Stimulated activated CD8-positive, alpha-beta memory T cell treated with anti-CD3 and anti-CD28 coated beads, Interleukin-7, amount 100 ng/mL, for 1 hour (primary cell): Measurements from ENCODE around the gene MGRN1.

Experiments
- DNase-seq, 2 donors: peaks; one replicate each; pipeline ENCODE4 v3.0.0-alpha.2; 2020; ENCODE audit warnings: low read depth in 2 of 2

Gene MGRN1

GRCh38 chr16:4604401-4604800 lies 20.2 kb upstream of the MGRN1 start:
- DNase-seq, result no peak

GRCh38 chr16:4606354-4606753 lies 18.3 kb upstream of the MGRN1 start:
- no peak for DNase-seq

DNA sequence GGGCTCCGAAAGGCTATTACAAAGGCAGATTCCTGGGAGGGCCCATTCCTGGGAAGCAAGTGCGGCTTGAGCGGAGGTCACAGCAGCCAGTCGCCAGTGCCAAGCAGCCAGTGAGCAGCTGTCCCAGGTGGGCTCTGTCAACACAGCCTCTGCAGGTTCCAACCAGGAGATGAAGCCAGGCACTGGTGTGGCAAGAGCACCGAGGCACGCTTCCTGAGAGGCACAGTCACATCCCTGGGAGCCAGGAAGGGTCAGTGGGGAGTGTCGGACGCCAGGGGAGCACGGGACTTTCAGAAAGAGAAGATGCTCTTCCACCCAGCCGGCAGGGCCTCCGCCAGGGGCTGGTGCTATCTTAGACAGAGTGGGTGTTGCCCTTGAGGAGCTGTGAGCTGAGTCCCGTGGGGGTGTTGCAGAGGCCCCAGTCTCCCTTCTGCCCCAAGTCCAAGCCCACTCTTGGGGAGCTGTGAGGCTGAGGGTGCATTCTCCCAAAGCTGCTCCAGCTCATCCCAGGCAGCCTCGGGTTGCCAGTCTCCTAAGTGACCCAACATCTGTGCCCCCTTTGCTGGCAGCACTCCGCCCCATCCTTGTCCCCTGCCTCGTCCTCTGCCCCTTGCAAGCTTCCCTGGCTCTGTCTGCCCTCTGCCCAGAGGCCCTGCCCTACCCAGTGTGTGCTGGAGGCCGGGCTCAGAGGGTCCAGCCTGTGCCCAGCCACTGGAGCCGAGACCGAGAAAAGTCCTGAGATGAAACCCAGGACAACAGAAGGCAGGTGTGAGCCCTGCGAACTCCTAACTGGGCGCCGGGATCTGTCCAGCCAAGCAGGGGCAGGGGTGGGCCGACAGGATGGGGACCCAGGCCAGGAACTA lies 16.6 kb upstream of the MGRN1 start:
- DNase-seq, result no peak

DNA sequence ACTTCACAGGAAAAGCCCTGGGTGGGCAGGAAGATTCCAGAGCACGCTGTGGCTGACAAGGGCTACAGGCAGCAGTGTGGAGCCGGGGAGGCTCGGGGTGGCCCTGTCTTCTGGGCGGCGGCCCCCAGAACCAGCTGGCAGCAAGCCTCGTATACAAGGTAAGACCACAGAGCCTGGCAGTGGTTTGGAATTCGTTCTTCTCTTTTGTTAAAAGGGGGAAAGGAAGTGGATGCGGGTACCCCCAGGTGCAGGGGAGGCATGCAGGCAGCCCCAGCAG lies 16.0 kb upstream of the MGRN1 start:
- no peak for DNase-seq

- no peak for DNase-seq
These were observed 15.2 kb upstream of the MGRN1 start for GRCh38 chr16:4609200-4610010.

DNA sequence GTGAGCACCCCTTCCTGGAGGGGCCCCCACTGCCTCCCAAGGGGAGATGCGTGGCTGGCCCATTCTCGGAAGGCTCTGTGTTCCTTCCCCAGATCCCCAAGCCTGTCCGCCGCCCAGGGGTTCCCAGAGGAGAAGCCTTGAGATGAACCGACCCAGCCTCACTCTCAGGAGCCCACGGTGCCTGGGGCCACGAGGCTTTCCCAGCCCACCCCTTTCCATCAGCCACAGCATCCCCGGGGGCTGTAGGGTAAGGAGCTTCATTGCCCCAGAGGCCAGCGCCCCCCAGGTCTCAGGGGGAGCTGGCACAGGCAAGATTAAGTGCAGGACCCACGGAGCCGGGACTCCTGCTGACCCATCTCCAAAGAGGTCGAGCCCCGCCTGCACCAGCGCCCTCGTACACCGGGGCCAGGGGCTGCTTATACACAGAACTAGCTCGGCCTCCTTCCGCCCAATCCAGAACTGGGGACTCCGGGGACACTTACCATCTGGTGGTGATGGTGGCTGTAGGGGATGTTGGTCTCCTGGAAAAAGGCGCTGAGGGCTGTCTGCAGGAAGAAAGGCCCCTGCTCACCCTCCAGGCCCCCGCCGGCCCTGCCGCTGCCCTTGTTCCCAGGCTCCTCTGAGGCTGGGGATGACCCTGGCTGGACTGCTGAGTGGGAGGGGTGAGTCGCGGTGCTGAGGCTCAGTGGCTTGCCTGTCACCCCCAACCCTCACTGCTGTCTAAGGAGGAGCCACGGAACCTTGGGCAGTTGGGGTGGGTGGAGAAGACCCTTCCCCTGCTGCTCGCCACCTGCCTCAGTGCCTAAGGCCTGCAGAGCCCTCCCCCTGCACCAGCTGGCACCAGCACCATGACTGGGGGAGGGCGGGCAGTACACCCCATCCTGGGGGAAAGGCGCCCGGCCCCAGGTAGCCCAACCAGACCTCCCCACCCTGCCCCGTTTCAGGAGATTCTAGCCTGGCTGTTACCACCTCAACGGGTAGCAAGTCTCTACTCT lies 14.3 kb upstream of the MGRN1 start:
- DNase-seq, result no peak

GRCh38 chr16:4611337-4612021 lies 13.1 kb upstream of the MGRN1 start:
- DNase-seq, result no peak

DNA sequence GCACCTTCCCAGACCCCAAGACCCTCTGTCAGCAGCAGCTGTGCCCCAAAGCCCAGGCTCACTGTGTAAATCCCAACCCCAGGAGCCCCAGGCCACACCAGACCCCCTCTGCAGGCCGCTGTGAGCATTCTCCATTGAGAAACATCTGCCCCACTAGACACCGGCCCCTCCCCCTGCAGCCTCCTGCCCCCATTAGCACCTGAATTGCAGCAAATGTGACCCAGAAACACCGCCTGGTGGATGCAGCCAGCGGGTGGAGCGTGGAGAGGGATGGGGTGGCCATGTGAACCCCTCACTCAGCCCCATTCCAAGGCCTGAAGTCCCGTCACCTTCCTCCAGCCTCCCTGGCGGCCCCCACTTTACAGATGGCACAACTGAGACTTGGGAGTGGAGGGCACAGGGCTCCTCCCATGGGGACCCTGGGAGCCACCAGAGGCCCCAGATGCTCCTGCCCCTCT lies 12.1 kb upstream of the MGRN1 start:
- DNase-seq, result no peak

DNA sequence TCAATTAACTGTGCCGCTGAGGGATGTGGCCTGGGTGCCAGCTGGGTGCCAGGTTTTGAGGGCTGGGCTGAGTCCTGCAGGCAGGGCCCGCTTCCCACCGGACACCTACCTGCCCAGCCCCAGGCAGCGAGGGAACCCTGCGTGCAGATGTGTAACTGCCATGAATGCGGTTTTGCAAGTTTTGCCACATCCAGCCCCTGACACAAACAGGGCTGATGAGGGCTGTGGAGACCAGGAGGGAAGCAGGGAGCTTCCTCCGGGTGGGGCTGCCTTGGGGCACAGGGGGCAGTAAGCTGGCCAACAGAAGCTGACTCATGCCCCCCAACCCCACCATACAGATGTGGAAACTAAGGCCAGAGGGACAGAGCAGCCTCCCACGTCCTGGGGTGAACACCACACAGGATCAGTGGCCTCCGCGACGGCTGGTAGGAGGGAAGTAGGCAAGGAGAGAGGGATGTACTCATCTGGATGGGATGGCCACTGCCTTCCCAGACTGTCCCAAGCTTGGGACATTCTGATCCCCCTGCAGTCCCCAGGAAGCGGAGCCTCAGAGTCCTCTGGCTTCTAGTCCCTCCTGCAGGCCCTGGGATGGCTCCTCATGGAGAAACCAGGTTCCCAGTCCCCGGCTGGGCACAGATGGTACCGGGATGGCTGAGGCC lies 11.5 kb upstream of the MGRN1 start:
- DNase-seq, result no peak

DNA sequence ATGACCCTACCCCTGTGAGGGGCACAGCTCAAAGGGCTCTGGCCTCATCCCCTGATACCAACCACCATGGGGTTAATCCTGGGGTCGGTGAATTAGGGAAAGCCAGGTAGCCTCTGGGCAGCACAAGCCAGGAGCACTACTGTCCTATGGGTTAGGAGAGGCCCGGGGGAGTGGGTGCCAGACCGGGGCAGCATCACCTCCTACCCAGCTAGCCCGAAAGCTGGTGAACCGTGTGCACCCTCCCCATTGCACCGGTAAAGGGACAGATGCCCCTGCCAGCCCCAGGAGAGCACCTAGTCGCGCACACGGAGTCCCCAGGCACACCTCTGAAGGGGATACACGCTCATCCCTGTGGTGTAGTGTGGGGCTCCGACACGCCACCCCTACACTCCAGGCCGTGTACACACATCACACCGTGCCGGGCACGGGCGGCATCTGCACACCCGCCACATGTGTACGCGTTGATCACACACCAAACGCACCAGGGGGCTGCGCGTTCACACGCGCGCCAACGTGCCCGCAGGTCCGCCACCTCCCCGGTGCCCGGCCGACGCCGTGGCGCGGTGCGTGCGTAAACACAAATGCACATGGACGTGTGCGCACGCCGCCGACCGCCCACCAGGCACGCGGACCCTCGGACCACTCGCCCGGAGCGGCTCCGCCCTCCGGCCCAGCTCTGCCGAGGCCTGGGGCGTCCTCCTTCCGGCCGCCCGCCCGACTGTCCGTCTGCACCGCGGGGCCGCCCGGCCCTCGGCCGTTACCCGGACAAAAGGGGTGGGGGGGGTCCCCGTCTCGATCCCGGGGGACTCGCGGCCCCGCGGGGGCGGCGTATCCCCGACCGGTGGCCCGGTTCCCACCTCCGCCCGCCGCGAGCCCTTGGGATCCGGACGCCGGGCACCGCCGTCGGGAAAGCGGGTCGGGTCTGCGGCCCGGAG lies 10.7 kb upstream of the MGRN1 start:
- no peak for DNase-seq

DNA sequence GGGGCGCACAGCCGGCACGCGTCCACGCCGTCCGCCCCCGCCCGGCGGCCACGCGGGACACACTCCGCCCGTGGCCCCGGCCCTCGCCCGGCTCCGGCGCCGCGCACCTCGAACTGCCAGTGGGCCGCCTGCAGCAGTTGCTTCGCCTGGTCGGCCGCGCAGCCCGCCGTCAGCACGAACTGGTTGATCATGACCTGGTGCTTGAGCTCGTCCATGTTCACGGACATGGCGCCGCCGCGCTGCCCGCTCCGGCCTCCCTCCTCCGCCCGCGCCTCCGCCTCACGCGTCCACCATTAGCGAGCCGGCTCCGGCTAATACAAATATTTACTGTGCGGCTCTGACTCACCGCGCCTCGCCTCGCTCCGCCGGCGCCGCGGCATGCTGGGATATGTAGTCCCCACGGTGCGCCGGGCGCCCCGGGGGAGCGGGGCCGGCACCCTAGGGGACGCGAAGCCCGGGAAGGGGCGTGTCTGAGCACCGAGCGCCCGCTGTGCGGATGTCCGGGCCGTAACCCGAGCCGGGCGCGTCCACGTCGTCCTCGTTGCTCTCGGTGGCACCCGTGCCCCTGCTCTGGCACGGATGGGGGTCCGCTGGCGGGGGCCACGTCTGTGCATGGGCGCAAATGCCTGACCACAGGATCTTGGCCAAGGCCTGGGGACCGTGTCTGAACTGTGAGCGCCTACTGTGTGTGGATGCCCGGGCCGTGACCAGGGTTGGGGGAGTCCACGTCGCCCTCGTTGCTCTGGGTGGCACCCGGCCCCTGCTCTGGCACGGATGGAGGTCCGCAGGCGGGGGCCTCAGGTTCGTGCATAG lies 9.8 kb upstream of the MGRN1 start, which contains the start of gene UBALD1:
Gene UBALD1 (minus strand): TSS at position 318 of the 813 bp plus-strand sequence. CDS start 91 bp downstream, at position 227.
- DNase-seq, result peak; percentile 54 to 58

GRCh38 chr16:4615384-4616046 lies 9.1 kb upstream of the MGRN1 start:
- no peak for DNase-seq

GRCh38 chr16:4616047-4616811 lies 8.4 kb upstream of the MGRN1 start:
- DNase-seq, result peak; percentile 95 to 96

GRCh38 chr16:4617880-4618279 lies 6.7 kb upstream of the MGRN1 start:
- no peak for DNase-seq

DNA sequence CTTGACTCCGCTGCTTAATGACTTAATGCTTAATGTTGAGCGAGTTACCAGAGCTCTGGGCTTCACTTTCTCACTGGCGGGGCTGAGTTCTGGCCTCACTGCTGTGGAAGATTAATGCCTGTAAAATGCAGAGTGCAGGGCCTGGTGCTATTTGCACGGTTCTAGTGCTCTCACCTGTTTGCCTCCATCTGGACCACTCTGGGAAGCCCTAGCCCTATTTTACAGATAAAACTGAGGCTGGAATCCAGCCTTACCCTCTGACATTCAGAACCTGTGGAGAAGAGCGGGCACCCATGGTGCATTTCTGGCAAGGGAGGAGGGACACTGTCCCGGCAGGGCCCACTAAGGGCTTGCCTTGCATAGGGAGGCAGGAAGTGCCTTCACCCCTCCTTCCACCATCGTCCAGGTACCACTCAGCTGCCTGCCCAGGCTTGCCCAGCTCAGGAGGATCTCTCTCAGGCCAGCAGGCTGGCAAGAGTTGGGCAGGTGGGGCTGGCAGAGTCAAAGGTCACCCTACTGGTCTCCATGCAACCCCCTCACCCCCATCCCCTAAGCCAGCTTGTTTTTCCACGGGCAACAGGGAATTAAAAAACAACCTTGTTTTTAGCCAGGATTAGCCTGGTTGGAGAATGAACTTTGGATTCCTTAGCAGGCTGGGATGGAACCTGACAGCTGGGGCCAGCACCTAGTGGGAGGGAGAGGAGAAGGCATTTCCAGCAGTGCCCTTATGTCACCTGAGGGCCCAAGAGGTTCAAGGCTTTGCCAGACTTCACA lies 5.8 kb upstream of the MGRN1 start:
- DNase-seq, result no peak

DNA sequence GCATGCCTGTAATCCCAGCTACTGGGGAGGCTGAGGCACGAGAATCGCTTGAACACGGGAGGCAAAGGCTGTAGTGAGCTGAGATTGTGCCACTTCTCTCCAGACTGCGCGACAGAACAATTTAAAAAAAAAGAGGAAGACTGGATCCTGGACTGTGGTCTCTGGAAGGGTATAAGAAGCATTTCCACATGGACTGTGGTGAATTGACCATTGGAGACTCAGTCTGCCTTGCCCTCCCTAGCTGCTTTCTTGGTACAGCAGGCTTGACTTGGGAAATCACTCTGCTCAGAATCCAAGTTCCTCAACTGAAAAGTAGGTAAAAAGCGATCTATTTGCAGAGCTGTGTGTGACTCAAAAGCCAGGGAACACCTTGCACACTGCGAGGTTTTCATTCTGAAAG lies 1.0 kb upstream of the MGRN1 start:
- no peak for DNase-seq
